HG02588 (cell line): ENCODE results near the gene HYAL2.

ENCODE experiments used
- ATAC-seq: cut with Tn5 transposase; IDR thresholded peaks from one replicate; pipeline ENCODE4 v1.9.1; 2021; ENCODE audit warnings: mild to moderate bottlenecking, moderate library complexity; ENCODE audit not compliant: unreplicated experiment

HYAL2 gene

DNA sequence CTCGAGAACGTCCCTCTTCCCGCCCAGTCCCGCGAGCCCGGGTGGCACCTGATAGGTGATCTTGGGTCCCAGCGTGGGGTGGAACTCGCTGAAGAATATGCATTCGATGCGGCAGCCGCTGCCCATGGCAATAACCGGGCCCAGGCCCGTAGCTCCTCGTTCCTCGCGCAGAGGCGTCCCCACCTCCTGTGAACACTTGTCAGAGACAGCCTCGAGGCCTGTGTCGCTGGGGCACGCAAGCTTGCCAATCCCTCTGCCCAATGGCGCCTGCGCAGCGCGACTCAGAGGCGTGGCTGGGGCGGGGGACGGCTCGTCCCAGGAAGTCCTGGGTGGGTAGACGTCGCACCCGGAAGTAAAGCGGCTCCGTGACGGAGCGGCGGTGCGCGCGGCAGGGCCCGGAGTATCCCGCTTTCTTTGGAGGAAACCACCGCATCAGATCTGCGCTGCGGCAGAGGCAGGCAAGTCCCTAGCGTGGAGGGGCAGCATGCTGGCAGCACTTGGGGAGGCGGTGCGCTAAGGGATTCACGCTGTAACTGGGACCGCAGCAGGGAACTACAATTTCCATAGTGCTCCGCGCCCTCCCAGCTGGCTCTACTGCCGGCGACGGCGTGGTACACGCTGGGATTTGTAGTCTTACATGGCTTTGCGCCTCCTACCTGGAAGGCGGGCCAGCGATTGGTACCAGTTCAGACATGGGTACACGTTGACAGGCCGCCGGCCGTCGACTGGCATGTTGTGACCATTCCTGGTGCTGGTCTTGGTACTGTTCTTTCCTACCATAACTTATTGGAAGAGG lies 28.2 kb upstream of the HYAL2 start, which contains the start of the genes CYB561D2 and NPRL2:
TSS of gene CYB561D2 (plus strand) at position 336 of the 796 bp plus-strand sequence. CDS start 572 bp downstream, outside the sequence.
TSS of gene NPRL2 (minus strand) at position 249 of the 796 bp plus-strand sequence. CDS start at position 126, 123 bp downstream.
- ATAC-seq: peak; percentile 79

DNA sequence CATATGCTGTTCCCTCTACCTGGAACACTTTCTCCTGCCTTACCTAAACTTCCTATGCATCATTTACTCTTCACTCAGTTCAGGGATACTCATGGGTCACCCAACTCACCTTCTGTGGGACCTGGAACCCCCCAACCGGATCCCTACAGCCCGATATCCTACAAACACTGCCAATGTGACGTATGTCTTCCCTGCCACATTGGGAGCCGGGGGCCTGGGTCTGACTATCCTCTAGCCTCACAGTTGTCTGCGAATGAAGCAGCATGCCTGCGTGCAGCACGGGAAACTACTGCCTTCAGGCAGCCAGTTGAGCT lies 27.6 kb upstream of the HYAL2 start:
- no peak for ATAC-seq

DNA sequence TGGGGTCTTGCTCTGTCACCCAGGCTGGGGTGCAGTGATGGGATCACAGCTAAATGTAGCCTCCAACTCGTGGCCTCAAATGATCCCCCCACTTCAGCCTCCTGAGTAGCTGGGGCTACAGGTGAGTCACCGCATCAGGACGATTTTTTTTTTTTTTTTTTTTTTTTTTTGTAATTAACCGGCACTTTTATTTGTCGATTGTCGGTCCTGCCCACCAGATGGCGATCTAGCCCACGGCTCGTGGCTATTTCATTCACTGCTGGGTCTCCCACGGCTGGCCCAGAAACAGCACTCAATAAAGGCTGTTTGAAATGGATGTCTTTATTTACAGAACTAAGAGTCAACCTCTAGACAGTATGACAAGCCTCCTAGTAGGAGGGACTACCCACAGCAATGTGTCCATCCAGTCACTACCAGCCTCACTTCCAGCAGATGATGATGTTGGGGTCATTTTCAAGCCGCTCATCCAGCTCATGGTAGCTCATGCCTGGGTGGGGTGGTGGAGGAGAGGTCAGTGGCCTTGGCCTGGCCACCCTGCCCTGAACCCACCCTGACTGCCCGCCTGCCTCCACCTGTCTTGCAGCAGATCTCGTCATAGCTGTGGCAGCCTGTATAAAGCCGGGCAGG lies 24.8 kb upstream of the HYAL2 start:
- ATAC-seq: no peak

DNA sequence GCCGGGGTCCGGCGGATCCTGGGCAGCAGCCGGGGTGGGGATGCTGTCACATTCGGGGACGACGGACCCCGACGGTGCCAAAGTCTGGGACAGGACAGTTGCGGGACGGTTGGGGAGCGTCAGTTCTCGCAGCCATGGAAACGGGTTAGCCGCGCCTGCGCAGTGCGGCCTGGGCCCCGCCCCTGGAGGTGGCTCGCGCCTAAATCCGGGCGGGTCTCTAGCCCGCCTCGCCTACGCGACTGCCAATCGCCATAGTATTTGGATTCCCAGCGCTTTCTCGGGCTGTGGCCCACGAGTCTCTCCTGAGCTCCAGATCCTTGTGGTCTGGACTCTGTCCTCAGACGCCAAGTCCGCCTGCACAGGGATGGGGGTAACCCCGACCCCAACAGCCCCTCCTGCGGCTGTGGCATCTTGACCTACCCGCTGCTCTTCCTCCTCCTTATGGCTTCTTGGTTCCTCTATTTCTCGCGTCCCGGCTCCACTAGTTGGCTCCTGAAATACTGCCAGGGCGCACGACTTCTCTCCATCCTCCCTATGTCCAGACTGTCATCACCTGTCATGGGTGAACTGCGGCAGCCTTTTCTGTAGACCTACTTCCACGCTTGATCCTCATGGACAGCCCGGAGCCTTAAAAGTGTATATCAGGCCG lies 23.2 kb upstream of the HYAL2 start, which contains the start of gene ZMYND10:
TSS of gene ZMYND10 (minus strand) at position 147 of the 649 bp plus-strand sequence. CDS start 153 bp downstream, outside the sequence.
- ATAC-seq: no peak

DNA sequence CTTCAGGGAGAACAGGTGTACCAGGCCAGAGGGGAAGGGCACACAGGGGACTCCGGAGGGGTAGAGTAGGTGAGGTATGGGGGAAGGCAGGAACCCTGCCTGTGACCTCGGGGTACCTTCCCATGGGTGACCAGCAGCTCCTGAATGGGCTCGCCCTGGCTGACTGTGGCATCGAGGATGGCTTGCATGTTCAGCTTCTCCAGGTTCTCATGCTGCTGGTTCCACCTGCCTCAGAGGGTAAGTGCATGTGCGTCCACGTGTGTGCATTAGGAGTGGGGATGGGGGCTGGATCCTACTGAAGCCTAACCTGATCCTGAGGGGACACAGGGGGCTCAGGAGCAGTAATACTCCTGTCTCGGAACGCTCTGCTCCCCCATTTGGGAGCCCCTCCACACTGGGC lies 22.5 kb upstream of the HYAL2 start:
- no peak for ATAC-seq

DNA sequence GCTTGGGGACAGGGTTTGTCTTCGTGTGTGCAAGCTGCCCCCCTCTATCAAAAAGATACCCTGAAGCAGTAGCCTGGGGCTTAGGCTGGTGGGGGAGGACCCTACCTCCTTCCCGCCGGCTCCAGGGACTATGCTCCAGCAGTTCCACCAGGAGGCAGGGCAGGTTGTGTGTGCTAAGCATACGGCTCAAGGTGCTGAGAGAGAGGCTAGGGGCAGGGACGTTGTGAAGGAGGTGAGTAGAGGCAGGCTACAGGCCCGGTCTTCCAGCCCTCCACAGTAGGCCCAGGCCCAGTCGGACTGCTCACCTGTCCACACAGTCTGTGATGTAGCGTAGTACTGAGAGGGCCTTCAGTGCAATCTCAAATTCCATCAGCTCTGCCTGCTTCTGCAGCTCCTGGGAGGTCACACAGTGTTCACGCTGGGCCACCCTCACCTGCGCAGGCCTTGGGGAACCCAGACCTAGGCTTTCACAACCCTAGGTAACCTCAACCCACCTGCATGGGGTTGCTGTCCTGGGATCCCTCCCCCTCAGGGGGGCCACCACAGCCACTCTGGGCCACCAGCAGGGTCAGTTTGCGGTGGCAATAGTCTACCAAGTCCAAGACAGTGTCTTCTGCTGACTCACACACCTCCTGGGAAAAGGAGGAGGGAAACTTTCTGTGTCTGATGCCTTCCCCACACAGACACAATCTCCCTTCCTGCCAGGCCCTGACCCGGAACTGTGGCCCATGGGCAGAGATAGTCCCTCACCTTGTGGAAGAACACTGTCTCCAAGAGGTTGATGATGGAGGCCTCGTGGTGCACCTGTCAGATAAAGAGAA lies 20.5 kb upstream of the HYAL2 start:
- no peak for ATAC-seq

DNA sequence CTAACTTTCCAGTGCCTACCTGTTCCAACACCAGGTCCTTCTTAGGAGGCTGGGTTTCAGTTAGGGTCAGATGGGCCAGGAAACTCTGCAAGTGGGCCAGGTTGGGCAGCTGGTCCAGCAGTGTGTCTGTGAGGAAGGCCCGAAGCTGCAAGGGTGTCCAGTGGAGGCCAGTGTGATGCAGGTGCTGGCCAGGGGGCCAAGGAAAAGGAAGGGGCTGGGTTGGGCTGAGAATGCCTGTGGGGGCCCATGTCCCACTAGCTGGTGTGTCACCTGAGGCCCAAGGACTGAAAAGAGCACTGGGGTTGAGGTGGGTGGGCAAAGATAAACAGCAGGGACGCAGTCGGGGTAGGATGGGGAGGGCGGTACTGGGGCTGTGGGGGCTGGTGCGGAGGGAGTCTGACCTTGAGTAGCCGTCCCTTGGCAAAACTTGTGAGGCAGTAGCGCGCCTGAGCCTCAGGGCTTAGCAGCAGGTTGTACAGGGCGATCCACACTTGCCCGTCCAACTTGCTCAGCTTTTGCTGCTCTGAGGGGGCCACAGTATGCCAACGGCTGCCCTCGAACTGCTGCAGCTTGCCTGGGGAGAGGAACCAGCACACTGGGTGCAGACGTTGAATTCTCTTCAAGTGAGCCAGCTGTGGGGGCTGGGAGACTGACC lies 19.6 kb upstream of the HYAL2 start:
- ATAC-seq: no peak

DNA sequence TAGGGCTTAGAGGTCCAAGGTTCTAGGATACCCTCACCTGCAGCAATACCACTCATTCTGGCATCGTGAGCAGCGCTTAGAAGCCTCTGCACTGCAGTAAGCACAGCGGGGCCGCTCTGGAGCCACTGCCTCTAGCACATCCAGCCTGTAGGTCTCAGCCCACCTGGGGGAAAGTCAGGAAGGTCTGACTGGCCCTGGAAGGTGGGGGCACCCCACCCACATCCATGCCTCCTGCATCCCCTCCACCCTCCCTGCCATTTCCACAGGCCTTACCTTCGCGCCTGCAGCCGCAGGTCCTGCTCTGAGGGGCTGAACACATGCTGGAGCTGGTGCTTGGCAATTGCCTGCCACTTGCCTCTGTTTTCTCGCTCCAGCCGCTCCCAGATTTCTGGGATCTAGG lies 19.0 kb upstream of the HYAL2 start:
- ATAC-seq: no peak

DNA sequence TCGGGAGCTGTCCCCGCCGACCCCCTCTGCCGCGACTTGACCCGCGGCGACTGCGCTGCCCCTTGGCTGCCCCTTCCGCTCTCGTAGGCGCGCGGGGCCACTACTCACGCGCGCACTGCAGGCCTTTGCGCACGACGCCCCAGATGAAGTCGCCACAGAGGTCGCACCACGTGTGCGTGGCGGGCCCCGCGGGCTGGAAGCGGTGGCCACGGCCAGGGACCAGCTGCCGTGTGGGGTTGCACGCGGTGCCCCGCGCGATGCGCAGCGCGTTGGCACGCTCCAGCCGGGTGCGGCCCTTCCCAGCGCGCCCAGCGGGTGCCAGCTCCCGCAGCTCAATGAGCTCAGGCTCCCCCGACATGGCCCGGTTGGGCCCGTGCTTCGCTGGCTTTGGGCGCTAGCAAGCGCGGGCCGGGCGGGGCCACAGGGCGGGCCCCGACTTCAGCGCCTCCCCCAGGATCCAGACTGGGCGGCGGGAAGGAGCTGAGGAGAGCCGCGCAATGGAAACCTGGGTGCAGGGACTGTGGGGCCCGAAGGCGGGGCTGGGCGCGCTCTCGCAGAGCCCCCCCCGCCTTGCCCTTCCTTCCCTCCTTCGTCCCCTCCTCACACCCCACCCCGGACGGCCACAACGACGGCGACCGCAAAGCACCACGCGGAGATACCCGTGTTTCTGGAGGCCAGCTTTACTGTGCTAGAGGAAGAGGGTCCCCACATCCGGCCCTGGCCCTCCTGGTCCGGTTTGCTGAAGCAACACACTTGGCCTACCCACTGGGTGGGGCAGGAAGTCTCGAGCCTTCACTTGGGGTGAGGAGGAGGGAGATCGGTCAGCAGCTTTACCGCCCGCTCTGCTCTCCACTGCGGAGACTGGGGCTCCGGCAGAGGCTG lies 18.1 kb upstream of the HYAL2 start, which contains the start of gene RASSF1:
TSS of gene RASSF1 (minus strand) at position 389 of the 882 bp plus-strand sequence. CDS start at position 358, 31 bp downstream.
- no peak for ATAC-seq

DNA sequence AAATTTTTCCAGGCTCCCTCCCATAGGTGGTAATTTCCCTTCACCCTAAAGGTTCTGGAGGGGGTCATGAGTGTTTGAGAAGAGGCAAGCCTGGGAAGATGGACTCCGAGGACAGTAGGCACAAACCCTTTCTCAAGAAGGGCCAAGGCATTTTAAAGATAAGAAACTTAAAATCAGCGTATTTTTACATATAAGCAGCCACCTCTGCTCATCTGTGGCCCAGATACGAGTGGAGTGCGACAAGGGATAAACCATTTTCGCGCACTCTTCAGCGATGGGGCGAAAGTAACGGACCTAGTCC lies 17.6 kb upstream of the HYAL2 start:
- ATAC-seq: no peak

DNA sequence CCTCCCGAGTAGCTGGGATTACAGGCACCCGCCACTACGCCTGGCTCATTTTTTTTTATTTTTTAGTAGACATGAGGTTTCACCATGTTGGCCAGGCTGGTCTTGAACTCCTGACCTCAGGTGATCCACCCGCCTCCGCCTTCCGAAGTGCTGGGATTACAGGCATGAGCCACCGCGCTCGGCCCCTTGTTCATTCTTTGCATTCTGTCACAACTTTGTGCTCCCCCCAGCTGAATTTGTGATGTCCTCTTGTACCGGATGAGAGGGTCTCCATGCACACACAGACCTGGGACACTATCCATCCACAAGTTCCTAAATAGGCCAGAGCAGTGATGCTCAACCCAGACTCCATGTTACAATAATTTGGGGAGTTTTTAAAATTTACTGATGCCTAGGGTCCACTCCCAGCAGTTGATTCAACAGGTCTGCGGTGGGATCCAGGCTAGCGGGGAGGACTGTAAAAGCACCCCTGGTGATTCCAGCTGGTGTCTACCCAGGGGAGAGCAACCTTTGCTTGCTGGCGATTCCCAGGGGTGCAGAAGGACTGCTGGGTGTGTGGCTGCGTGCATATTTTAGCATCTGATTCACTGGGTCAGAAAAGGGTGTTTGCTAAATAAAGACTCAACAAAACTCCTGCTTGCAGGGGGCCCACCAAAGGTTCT lies 17.1 kb upstream of the HYAL2 start:
- no peak for ATAC-seq

DNA sequence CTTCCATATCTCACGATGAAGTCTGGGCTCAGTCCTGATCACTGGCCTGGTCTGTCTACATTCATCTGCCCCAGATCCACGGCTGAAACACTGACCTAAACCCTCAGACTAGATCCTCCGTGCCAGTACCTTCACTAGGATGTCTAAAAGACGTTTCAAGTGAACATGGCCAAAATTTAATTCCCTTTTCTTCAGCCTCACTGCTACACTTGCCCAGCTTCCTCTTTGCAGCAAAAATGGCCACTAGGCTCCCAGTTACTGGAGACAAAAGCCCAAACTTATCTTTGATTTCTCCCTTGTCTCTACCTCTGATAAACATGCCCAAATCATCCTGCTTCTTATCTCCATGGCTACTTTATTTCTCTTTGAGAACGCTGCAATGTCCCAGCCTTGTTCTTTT lies 16.4 kb upstream of the HYAL2 start:
- ATAC-seq: no peak

DNA sequence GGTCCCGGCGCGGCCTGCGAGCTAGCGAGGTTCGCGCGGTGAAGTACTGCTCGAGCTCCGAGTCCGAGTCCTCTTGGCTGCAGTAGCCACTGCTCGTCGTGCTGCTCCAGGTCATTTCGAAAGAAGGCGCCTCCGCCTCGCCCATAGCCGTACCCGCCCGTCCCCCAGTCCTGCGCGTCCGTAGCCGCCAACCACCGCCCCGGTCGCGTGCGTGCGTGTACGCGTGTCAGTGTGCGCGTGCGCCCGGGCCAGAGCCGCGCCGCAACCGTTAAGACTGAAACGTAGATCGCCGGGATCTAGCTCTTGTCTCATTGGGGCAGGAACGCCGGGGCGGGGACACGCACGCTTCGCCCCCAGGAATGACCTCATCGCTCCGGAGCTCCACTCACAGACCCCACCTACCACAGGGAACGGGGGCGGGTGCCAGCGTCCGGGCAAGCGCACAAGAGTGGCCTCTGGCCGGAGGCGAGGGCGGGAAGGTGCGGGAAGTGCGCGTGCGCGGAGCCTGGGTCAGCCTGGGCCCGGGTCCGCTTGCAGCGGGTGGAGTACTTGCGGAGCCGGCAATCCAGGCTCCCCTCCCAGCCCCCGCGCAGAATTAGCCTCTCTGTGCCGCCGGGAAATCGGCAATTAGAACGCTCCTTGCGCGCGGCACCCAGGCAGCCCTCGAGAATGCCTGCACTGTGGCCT lies 14.8 kb upstream of the HYAL2 start:
- peak; percentile 73 for ATAC-seq

DNA sequence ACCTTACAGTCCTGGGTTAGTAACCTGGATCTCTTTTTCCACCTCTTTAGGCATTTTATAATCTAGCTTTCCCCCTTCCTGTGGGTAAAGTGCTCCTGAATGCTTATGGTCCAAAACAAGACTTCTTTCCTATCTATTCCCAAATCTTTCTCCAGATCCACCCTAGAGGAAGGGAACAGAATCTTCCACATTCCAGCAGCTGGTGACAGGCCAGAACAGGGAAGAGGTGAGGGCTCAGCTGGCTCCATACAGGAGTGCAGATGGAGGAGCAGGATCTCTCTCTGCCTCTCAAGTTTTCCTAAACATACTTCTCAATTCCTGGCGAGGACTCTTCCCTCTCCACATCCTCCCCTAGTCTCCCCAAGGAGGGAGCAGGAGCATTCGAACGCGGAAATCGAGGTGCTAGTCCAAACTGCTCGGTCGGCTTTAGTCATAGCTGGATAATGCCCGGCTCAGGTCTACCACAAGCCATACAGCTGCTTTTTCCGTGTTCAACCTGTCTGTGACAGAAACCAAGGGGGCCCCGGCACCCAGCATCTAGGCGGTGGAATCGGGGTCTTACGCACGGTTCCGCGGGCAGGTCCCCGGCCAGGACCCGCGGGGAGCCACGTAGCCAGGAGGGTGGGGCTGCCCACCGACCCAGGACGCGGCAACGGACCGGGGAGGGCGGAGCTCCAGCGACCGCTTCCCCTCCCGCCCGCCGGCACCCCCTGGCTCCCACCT lies 14.1 kb upstream of the HYAL2 start:
- ATAC-seq: peak; percentile 27

DNA sequence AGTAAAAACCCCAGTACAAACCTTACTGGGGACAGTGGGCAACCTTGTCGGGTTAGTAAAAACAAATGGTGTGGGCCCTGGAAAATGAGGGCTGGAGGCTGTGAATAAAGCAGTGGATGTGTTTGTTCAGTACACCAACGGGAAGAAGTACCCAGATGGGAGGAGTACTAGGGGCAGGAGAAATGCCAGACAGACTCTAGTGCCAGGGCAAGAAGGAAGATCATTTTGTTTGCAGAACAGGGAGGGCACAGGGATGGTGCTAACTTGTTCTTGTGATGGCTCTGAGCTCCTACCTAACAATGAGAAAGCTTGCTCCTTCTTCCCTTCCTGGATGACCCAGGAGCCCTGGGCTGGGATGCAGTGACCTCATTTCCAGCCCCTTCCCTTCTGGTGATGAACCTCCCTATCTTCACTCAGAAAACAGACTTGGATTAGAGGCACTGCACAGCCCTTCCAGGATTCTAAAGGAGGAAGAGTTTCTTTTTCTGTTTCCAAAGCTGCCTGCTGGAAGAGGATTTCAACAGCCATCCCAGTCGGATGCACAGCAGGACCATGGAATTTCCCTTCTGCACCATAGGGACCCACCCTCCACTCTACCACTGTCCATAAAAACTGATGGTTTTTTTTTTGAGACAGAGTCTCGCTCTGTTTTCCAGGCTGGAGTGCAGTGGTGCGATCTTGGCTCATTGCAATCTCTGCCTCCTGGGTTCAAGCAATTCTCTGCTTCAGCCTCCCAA lies 12.0 kb upstream of the HYAL2 start:
- ATAC-seq: no peak

DNA sequence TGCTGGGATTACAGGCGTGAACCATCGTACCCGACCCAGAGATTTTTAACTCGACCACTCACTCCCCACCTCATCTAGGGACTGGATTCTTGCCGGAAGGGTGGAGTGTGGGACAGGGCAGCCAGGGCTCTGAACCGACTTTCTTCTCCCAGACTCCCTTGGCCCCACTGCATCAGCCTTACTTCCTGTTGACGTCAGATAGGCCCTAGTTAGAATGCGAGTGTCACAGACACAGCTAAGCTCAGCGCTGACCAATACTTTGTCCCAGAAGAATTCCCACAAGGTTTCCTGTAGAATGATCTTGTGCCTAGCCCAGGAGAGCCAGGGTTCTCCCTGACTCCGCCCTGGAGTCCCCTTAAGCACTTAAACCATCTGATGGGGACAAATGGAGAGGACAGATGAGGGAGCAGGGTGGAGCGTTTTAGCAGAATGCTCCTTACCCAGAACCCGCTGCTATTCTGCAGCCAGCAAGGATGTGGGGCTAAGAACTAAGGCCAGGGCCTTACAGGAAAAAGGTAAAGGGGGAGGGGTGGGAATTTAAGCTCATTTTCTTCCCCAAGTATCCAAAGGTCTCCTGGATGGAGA lies 11.3 kb upstream of the HYAL2 start:
- ATAC-seq: no peak
